ENCODE measurements around the gene KCNIP4.

KCNIP4 gene

DNA sequence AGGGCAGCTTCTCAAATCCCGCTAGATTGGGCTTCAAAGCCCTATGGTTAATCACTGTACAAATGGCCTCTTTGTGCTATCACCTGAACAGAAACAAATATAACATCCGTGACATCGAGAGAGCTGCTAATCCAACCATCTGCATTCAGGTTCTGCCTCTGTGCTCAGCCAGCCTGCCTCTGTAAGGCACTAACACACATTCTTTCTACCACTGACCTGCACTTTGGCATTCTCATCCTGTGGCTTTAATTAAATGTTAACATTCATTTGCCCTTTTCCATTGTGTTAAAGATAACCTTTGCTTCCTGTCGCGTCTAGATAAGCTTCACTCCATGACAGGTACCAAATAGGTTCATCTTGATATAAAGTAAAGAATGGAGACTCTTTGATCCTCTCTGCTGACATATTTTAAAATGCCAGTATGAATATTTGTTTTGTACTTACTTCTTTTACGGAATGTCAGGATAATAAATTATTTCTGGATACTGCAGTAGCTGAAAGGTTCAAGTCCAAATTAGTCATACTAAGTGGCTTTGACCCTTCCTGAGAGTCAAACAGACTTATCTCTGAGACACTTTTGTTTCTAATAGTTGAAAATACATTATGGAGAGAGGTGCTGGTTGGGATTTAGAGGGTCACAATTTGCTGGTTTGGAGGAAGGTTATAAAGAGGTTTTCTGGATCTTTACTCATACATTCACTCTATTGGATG is 742.6 kb downstream of the KCNIP4 start:
- DNase-seq (ENCODE audit: low read depth in 1 of 2, low spot score in 1 of 2): no peak

DNA sequence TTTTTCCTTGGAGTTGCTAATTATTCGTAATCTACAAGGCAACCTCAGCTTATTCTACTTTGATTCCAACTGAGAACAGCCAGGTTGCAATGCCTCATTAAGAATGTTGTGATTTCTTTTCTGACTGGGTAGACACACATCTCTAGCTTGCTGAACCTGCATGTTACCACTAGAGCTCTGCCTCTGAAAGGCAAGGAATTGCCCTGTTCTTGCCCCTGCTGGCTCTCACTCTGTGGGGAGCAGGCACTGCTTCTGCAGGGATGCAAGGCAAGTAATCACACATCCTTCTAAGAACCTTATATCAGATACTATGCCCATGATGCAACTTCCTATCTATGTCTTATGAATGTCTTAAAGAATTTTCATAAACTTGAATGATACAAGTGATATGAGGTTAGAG is 745.2 kb downstream of the KCNIP4 start:
- DNase-seq (ENCODE audit: low read depth in 1 of 2, low spot score in 1 of 2): no peak

DNA sequence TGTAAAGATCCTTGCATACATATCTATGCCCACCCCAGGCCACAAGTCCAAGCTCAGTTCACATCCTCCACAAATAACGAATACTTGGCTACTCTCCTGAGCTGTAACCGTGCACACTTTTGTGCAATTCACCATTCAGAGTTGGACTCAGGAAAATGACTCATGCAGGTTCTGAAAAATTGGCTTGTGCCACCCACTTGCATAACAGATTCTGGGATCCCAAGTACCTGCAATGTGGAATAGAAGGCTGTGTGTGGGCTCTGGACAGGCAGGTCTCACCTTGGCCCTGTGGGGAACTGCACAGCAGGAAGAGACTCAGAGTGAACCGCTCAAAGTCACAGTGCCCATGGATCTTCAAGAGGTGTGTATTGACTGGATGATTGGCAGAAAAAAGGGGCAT is 745.6 kb downstream of the KCNIP4 start:
- no peak for DNase-seq (ENCODE audit: low read depth in 1 of 2, low spot score in 1 of 2)

DNA sequence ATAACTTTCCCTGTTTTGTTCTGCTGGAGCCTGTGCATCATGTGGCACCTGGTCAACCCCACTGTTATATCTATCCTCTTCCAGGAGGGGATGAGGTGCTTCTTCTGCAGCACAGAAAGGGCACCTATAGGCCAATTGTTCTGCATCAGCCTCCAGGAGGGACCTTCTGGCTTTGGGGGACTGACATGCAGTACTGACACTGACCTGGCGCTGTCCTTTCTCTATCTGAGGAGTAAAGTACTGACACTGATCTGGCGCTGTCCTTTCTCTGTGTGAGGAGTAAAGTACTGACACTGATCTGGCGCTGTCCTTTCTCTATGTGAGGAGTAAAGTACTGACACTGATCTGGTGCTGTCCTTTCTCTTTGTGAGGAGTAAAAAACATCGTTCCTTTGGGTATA is 749.9 kb downstream of the KCNIP4 start:
- DNase-seq (ENCODE audit: low read depth in 1 of 2, low spot score in 1 of 2): no peak

DNA sequence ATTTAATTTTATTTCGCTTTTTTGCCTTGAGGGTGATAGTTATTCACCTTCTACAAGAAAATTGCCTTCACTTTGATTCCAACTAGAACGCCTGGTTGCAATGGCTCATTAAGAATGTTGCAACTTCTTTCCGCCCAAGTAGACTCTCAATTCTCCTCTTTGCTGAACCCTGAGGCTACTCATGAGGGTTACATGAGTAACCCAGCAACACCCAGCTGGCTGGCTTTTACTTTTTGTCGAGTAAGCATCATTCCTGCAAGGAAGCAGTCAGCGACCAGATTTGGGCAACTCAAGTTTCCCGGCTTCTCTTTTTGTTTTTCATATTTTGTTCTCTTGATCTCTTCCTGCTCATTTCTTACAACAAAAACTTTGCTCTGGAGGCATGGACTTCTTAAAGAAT is 752.9 kb downstream of the KCNIP4 start:
- no peak for DNase-seq (ENCODE audit: low read depth in 1 of 2, low spot score in 1 of 2)

DNA sequence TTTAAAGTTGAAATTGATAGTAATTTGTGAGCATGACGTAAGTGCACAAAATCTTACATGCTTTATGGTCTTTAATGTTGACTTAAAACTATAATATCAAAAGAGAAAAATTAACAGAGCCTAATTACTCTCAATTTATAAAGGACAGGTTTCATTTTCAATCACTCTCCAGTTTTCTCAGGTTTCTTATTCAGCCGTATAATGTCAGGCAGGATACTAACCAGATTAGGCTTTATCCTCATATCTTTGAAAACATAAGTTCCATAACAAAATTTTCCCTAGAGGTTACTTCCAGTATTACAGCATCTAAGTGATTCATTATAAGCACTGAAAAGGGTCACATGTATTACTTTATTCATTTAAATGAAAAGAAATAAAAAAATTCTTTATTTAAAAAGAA is 756.2 kb downstream of the KCNIP4 start:
- no peak for DNase-seq (ENCODE audit: low read depth in 1 of 2, low spot score in 1 of 2)

DNA sequence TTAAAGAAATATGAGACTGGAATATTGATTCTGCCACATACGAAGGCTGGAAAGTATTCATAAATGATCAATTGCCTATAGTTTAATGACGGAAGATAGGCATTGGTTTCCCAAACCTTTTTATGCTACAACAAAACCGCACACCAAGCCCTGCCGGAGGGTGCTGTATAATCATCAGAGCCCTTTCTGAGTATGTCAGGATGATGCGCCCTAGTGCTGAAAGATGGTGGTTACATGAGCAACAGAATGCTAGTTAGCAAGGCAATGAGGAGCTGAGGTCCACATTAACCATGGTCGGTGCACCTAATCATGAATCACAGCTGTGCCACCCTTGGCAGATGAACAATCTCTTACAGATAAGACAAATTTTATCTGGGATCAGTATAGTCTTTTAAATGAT is 757.3 kb downstream of the KCNIP4 start:
- no peak for DNase-seq (ENCODE audit: low read depth in 1 of 2, low spot score in 1 of 2)

DNA sequence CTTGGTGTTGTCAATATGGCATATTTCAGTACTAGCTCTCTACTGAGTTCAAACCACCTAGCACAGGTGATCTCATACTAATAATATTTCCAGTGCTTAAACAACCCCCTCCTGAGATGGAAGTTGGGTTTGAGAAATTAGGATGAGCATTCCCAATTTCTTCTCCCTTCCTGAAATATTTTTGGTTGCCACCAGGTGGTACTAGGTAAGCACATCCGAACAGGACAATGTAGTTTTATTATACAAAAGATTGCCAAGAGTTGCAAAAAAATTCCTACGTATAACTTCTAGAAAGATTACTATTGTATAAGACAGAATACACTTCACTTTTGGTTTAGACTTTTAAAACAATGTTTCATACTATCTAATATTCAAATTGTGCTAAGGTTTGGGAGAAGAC is 763.8 kb downstream of the KCNIP4 start:
- no peak for DNase-seq (ENCODE audit: low read depth in 1 of 2, low spot score in 1 of 2)

DNA sequence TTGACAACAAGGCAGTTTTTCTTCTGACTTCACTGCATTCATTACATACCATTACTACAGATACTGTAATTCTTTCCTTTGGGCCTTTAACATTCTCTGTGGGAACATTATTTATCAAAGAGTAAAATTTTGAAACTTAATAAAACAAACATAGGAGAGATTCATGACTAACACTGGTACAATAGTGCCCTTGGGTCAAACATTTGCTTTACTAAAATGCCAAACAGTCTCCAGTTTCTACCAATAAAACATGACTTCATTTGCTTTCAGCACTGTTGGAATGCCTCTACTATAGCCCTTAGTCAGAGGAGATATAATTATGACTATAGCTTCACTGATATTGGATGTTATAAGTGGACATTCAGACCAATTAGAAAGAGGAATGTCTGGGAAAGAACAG is 766.9 kb downstream of the KCNIP4 start:
- no peak for DNase-seq (ENCODE audit: low read depth in 1 of 2, low spot score in 1 of 2)

DNA sequence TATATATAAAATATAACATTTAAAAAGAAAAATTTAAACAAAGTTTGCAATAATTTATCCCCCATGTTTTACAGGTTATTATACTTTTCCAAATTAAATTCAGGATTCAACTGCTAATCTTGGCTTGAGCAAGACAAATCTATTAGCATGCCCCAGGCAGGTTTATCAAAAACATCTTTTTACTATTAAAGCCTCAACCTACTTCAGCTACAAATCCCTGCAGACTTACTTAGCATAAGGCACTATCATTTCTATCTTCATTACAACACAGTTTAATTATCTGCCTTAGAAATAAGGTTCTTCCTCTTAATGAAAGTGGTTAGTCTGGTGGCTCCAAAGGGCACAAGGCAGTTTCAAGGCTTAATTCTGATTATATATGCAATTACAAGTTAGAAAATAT is 770.7 kb downstream of the KCNIP4 start:
- DNase-seq (ENCODE audit: low read depth in 1 of 2, low spot score in 1 of 2): no peak

DNA sequence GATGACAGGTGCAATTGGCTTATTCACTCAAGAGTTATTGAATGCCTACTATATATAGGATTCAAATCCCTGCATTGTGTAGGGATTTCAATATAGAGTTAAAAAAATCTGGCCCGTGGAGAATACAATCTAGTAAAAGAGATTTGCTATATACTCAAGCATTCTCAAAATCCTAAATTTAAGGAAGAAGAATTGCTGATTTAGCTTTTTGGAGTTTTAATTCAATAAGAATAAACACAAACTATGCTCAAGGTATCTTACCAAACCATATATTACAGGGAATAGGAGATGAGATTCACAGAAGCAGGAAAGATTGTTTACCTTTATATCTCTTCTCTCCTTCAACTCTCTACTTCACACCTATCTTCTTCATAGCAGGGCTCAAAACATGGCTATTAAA is 771.5 kb downstream of the KCNIP4 start:
- no peak for DNase-seq (ENCODE audit: low read depth in 1 of 2, low spot score in 1 of 2)

DNA sequence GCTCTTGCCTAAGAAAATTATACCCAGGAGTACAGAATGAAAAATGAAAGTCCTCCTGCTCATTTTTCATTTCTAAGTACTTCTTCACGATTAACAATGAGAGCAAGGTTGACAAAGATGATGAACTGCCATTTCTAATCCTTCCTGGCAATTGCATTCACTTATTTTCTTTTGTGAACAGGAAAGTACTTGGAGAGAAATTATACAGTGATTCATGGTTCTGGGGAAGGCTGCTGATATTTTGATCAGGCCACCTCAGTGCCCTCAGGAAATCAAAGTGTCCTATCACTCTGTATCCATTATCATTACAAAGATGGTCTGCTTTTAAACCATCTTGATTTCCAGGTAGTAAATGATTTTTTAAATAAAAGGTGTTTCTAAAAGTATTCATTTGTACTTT is 780.9 kb downstream of the KCNIP4 start:
- no peak for DNase-seq (ENCODE audit: low read depth in 1 of 2, low spot score in 1 of 2)

DNA sequence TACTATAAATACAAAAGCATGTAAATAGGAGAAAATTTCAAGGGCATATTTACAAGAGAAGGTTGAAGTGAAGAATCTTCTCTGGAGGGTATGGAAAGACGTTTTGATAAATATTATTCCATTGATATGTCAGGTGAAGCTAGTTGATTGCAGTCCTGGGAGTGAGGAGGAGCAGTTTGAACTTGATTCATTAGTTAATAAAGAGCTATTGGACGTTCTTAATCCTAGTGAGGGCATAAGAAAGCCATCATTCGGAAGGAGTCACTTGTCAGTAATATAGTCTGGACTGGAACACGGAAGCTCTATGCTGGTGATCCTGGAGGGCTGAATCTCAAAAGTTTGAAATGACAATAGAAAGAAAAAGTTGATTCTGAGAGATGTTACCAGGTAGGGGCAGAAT is 793.2 kb downstream of the KCNIP4 start:
- DNase-seq (ENCODE audit: low read depth in 1 of 2, low spot score in 1 of 2): no peak

DNA sequence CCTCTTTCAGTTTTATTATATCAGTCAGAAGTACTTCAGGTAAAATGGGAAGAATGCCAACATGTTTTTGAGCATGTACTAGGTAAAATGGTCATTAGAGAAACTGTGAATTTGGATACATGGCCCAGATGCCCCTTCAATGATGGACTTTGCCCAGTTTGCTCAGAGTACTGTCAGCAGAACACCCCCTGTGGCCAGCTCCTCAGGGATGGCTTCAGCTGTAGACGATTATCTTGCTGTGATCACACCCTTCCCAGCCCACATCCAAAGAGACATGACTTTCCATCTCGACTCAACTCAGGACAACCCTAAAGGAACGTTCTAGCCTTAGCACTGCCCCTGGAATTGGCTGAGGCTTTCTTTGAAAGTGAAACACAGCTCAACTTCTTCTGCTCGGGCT is 809.2 kb downstream of the KCNIP4 start:
- DNase-seq (ENCODE audit: low read depth in 1 of 2, low spot score in 1 of 2): no peak

DNA sequence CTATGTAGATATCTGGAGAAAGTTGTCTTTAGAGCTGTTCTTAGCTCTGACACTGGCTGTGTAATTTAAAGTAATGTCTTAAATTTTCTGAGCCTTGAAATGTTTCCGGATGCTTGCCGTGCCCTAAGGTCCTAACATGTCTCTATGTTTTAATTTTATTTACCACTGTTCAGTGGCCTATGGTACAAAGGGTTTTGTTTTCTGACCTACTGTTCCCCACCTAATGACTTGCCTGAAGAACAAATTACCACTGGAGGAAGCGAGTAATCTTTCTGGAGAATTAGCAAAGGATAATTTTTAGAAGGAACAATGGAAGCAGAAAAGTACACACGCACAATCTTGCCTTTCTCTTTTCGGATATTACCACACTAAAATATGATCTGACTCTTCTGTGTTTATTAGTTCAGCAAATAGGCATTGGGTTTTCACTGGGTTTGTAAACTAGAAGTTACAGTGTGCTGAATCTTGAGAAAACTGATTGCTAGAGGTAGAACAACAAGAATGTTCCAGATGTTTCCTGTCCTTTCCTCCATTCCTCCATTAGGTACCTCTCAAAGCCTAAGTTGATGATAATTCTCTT is 812.4 kb downstream of the KCNIP4 start:
- no peak for DNase-seq (ENCODE audit: low read depth in 1 of 2, low spot score in 1 of 2)

DNA sequence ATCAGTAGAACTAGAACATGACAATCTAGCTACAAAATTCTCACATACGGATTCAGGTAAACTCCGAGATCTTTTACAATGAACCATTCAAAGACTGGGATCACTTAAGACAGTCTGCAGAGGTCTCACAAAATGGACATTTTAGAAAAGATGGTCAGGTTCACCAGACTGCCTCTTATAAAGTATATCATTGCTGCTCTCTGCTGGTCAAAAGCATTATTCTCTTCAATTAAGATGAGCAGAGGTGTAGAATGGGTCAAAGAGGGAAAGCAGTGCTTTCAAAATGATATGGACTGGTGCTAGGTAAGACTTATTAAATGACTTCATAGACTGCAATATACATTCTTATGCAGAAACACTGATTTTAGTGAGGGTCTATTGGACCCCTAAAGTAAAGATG is 813.6 kb downstream of the KCNIP4 start:
- DNase-seq (ENCODE audit: low read depth in 1 of 2, low spot score in 1 of 2): no peak

DNA sequence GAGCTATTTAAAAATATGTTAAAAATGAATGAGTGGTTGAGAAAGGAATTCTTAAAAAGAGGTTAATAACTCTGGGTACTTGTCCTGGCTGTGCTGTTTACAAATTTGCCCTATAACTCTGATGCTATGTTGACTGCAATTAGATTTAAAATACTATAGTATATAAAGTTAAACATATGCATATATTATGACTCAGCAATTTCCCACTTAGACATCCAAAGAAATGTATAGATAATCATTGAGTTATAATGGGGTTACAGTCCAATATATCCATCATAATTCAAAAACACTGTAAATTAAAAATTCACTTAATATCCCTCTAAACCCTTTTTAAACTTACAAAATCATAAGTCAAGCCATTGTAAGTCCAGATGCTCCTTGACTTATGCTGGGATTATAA is 818.0 kb downstream of the KCNIP4 start:
- DNase-seq (ENCODE audit: low read depth in 1 of 2, low spot score in 1 of 2): no peak

DNA sequence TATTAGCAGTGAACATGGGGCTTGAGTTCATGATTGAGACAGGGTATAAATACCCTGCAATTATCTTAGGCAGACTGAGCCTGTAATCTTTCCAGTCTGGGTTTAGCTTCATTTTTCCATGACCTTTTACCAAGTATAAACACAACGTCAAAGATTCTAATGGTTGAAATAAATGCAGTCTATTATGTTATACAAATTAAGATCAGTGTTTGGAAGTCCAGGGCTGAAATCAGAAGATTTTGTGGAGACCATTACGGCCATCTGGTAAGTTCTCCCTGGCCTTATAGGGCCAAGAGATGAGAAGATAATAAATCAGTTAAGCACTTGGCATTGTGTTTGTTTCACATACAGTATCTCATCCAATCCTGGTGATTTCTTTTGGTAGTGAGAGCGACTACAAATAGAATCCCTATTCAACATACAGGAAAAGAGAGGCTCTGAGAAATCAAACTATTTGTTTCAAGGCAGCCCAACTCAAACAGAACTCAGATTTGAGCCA is 822.5 kb downstream of the KCNIP4 start:
- no peak for DNase-seq (ENCODE audit: low read depth in 1 of 2, low spot score in 1 of 2)

DNA sequence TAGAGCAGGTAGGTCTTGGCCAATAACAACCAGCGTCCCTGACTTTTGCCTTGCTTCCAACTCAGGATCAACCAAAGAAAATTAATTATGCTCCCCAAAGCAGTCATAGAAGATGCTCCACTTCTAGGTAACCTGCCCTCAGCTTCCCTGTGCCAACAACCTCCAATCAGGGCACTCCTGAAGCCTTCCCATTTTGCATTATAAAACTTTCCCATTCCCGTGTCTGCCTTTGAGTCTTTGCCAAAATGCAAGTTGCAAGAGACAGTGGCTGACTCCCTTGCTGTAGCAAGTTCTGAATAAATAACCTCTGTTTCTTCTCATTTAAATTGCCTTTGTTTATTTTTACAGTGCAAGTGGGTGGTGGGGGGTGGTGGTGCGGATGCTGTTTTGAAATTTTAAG is 830.3 kb downstream of the KCNIP4 start:
- DNase-seq (ENCODE audit: low read depth in 1 of 2, low spot score in 1 of 2): no peak

DNA sequence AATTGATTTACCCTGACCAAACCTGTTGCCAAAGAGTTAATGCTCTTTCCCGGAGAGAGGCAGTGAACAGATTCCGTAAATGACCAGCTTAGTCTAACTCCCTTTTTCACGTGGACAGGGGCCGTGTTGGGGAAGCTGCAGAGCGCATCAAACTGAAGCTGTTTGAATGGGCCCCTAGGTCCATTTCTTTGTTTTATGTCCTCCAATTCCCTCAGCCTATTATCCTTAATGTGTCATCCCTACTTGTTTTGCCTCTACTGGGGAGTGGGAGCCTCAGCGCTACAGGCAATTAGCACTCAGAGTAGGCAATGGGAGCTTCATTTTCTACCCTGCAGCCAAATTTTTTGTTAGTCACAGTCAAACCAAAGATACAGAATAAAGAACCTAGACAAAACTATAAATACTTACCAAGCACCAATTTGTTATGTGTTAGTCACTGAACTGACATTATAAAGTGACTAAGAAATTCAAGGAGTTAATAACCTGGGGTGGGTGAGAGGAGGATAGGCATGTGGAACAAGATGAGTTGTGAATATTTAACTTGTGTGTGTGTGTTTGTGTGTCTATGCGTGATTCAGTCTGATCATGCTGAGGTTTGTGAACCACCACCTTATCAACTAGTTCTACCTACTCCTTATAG is 830.9 kb downstream of the KCNIP4 start:
- DNase-seq (ENCODE audit: low read depth in 1 of 2, low spot score in 1 of 2): no peak

DNA sequence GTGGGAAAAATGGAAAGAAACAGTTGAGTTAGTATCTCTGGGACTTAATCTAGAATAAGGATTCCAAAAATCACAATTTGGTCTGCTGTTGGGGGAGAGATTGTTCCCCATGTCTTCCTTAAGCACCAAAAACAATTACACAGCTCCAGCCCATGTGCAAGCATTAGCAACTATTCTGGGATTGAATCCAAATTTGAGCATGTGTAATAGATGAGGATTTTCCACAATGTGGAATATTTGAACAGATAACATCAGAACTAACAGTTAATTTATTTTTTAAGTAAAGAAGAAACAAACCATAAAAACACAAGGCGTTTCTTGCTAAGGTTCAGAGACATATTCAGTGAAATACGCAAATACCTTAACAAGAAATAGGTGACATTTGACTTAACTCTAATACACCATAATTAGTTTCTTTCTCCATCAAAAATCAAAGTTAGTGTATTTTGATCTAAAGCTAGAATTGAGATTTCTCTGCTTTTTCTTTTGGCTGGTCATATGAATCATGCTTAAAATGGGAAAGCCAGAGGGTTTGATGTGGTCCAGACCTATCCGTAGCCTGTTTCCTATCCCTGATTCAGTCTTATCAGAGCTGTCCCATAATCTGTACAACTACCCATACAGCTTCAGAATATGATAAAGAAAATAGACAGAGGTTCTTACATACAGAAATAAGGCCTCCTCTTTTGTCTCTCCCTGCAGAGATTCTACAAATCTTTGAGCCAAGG is 834.9 kb downstream of the KCNIP4 start:
- DNase-seq (ENCODE audit: low read depth in 1 of 2, low spot score in 1 of 2): no peak

DNA sequence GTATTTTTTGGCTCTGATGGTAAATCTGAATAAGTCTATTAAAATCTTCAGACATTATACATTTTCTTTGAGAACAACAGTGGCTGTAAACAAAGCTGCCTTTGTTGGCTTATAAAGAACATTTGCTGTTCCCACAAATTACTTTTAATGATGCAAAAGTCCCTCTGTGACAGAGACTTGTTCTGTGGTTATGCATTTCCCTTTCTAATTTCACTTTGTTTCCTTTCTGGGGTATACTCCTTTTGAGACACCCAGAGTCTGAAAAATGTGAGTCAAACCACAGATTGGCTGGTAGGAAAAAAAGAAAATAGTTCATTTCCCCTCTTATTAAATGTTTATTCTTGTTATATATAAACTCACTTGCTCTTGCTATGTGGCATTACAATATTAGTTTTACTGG is 845.9 kb downstream of the KCNIP4 start:
- DNase-seq (ENCODE audit: low read depth in 1 of 2, low spot score in 1 of 2): no peak
